ENCODE results near the gene BANF2. TPM values are rescaled to one million over a fixed set of nuclear protein-coding genes. Genes with fewer than 3 reads are reported as not detected.

BANF2 gene
- polyA plus RNA-seq, 1 donor from 2014 or later = not detected

- Histone ChIP-seq H3K9me3 (ENCODE audit: low read length) (no peaks in the 10 kb centered on the region), H3F3A (ENCODE audit: insufficient read depth, low read length, poor library complexity, severe bottlenecking) (no peaks in the 10 kb centered on the region), H3K79me2 (replicated peaks; ENCODE audit: insufficient read depth, low read length) (no peaks in the 10 kb centered on the region), H3K9me2 (ENCODE audit: insufficient read depth, low read length) (no peaks in the 10 kb centered on the region), H3K27ac (ENCODE audit: low read length) (no peak overlapping the region), H3K9ac (ENCODE audit: low read length) (no peak overlapping the region), H3K36me3 (ENCODE audit: insufficient read depth, low read length) (no peaks in the 10 kb centered on the region), H3K27me3 (ENCODE audit: insufficient read depth, low read depth, low read length) (no peaks in the 10 kb centered on the region), H2AFZ (ENCODE audit: low read depth, low read length) (no peak overlapping the region), H3K4me2 (ENCODE audit: low read length) (no peak overlapping the region), H3K4me3 (ENCODE audit: low read length) (no peak overlapping the region), H4K20me1 (ENCODE audit: insufficient read depth) (no peaks in the 10 kb centered on the region)
- TF ChIP-seq MXI1 (conservative IDR thresholded peaks at IDR 0.05; ENCODE audit: poor library complexity, severe bottlenecking) (no peak), CTCF (IDR thresholded peaks at IDR 0.05; ENCODE audit: poor library complexity, severe bottlenecking) (no peak), EP300 (conservative IDR thresholded peaks at IDR 0.05; ENCODE audit: poor library complexity, severe bottlenecking) (no peak), TAF1 (IDR thresholded peaks at IDR 0.05; ENCODE audit: low read depth) (no peak), EZH2 (IDR thresholded peaks at IDR 0.05; ENCODE audit: borderline replicate concordance, insufficient read depth, low read length, poor library complexity, severe bottlenecking) (no peak), SMC3 (conservative IDR thresholded peaks at IDR 0.05; ENCODE audit: poor library complexity) (no peak), RAD21 (conservative IDR thresholded peaks at IDR 0.05) (no peak), POLR2AphosphoS5 (IDR thresholded peaks at IDR 0.05) (no peak)
- TF ChIP-seq, protein P1, sequence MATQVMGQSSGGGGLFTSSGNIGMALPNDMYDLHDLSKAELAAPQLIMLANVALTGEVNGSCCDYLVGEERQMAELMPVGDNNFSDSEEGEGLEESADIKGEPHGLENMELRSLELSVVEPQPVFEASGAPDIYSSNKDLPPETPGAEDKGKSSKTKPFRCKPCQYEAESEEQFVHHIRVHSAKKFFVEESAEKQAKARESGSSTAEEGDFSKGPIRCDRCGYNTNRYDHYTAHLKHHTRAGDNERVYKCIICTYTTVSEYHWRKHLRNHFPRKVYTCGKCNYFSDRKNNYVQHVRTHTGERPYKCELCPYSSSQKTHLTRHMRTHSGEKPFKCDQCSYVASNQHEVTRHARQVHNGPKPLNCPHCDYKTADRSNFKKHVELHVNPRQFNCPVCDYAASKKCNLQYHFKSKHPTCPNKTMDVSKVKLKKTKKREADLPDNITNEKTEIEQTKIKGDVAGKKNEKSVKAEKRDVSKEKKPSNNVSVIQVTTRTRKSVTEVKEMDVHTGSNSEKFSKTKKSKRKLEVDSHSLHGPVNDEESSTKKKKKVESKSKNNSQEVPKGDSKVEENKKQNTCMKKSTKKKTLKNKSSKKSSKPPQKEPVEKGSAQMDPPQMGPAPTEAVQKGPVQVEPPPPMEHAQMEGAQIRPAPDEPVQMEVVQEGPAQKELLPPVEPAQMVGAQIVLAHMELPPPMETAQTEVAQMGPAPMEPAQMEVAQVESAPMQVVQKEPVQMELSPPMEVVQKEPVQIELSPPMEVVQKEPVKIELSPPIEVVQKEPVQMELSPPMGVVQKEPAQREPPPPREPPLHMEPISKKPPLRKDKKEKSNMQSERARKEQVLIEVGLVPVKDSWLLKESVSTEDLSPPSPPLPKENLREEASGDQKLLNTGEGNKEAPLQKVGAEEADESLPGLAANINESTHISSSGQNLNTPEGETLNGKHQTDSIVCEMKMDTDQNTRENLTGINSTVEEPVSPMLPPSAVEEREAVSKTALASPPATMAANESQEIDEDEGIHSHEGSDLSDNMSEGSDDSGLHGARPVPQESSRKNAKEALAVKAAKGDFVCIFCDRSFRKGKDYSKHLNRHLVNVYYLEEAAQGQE (IDR thresholded peaks at IDR 0.05; ENCODE audit: borderline replicate concordance) = no peak
These were observed 38.5 kb upstream of the BANF2 start for GRCh38 chr20:17661121-17661744.

GRCh38 chr20:17662333-17663039 lies 37.3 kb upstream of the BANF2 start:
- Histone ChIP-seq H4K20me1 (ENCODE audit: insufficient read depth) (no peaks in the 10 kb centered on the region), H3K4me2 (ENCODE audit: low read length) (no peak overlapping the region), H3K27ac (ENCODE audit: low read length) (no peak overlapping the region), H3K27me3 (ENCODE audit: insufficient read depth, low read depth, low read length) (no peaks in the 10 kb centered on the region), H3F3A (ENCODE audit: insufficient read depth, low read length, poor library complexity, severe bottlenecking) (no peaks in the 10 kb centered on the region), H3K79me2 (replicated peaks; ENCODE audit: insufficient read depth, low read length) (no peaks in the 10 kb centered on the region), H3K9me3 (ENCODE audit: low read length) (no peaks in the 10 kb centered on the region), H3K4me3 (ENCODE audit: low read length) (no peak overlapping the region), H2AFZ (ENCODE audit: low read depth, low read length) (no peak overlapping the region), H3K9me2 (ENCODE audit: insufficient read depth, low read length) (no peaks in the 10 kb centered on the region), H3K36me3 (ENCODE audit: insufficient read depth, low read length) (no peaks in the 10 kb centered on the region), H3K9ac (ENCODE audit: low read length) (no peak overlapping the region)
- TF ChIP-seq SMC3 (conservative IDR thresholded peaks at IDR 0.05; ENCODE audit: poor library complexity) (no peak), POLR2AphosphoS5 (IDR thresholded peaks at IDR 0.05) (no peak), RAD21 (conservative IDR thresholded peaks at IDR 0.05) (no peak), EP300 (conservative IDR thresholded peaks at IDR 0.05; ENCODE audit: poor library complexity, severe bottlenecking) (no peak), MXI1 (conservative IDR thresholded peaks at IDR 0.05; ENCODE audit: poor library complexity, severe bottlenecking) (no peak), CTCF (IDR thresholded peaks at IDR 0.05; ENCODE audit: poor library complexity, severe bottlenecking) (no peak), TAF1 (IDR thresholded peaks at IDR 0.05; ENCODE audit: low read depth) (no peak), EZH2 (IDR thresholded peaks at IDR 0.05; ENCODE audit: borderline replicate concordance, insufficient read depth, low read length, poor library complexity, severe bottlenecking) (no peak)
- TF ChIP-seq, protein P1 (IDR thresholded peaks at IDR 0.05; ENCODE audit: borderline replicate concordance) = no peak

All from neural cell (in vitro differentiated cells).